GM12878 (cell line): ENCODE results near the gene LDHAL6B. TPM values are rescaled to one million over a fixed set of nuclear protein-coding genes. Genes with fewer than 3 reads are reported as not detected.

ENCODE experiments used
- ASH2L ChIP-seq: fragments of 300-600, 200-600 bp; sonication (generic); IDR thresholded peaks from 2 replicates; pipeline ENCODE4 v1.6.1; 2017; ENCODE audit warnings: low read depth, mild to moderate bottlenecking, borderline replicate concordance
- CBFB ChIP-seq: IDR thresholded peaks from 2 replicates; pipeline ENCODE4 v1.6.1; 2016; ENCODE audit warnings: antibody characterized with exemption, low read depth
- CEBPZ ChIP-seq: fragments of 150-350 bp; IDR thresholded peaks from 2 replicates; pipeline ENCODE4 v1.6.1; 2016; ENCODE audit warnings: low read depth, low read length
- EED ChIP-seq: sonication (generic); IDR thresholded peaks from 2 replicates; pipeline ENCODE4 v1.6.1; 2016; ENCODE audit warnings: antibody characterized with exemption, low read depth
- EGR1 ChIP-seq, 2 experiments: IDR thresholded peaks; 1 replicate in 1 of 2; 2 replicates in 1 of 2; pipeline ENCODE4 v1.6.1; 2011 to 2012; ENCODE audit warnings: low read depth in 2 of 2, low read length in 2 of 2, borderline replicate concordance in 1 of 2, mild to moderate bottlenecking in 1 of 2, moderate library complexity in 1 of 2
- EP300 ChIP-seq, 2 experiments: fragments of 150-350 bp in 1 of 2; IDR thresholded peaks; 2 replicates each; pipeline ENCODE4 v1.6.1; 2011 to 2012; ENCODE audit warnings: low read depth in 2 of 2, low read length in 2 of 2, borderline replicate concordance in 1 of 2, improper control_type of control experiment in 1 of 2, inconsistent platforms in 1 of 2; ENCODE audit not compliant: control insufficient read depth in 1 of 2
- EZH2 ChIP-seq: IDR thresholded peaks from 2 replicates; pipeline ENCODE4 v1.6.1; 2012; ENCODE audit warnings: low read depth, mild to moderate bottlenecking, control low read depth, inconsistent platforms, low read length, borderline replicate concordance; ENCODE audit not compliant: control insufficient read depth
- IKZF1 ChIP-seq: fragments of 450-650 bp; conservative IDR thresholded peaks from 2 replicates; pipeline ENCODE4 v1.6.1; 2017; ENCODE audit warnings: antibody characterized with exemption, mild to moderate bottlenecking
- IRF4 ChIP-seq: IDR thresholded peaks from 2 replicates; pipeline ENCODE4 v1.6.1; 2011; ENCODE audit warnings: low read depth, low read length
- MAX ChIP-seq: IDR thresholded peaks from 2 replicates; pipeline ENCODE4 v1.6.1; 2012; ENCODE audit warnings: low read depth, low read length, improper control_type of control experiment
- MTA3 ChIP-seq: IDR thresholded peaks from 2 replicates; pipeline ENCODE4 v1.6.1; 2012; ENCODE audit warnings: low read length, inconsistent platforms, borderline replicate concordance
- NFIC ChIP-seq: IDR thresholded peaks from 2 replicates; pipeline ENCODE4 v1.6.1; 2012; ENCODE audit warnings: low read depth, mild to moderate bottlenecking, inconsistent platforms, low read length, moderate library complexity
- NFXL1 ChIP-seq: fragments of 450-650 bp; IDR thresholded peaks from 2 replicates; pipeline ENCODE4 v1.6.1; 2017; ENCODE audit warnings: antibody characterized with exemption, mild to moderate bottlenecking, borderline replicate concordance
- NFYA ChIP-seq: IDR thresholded peaks from 2 replicates; pipeline ENCODE4 v1.6.1; 2011; ENCODE audit warnings: low read depth, mild to moderate bottlenecking, low read length, improper control_type of control experiment, borderline replicate concordance
- NR2C1 ChIP-seq: fragments of 450-650 bp; IDR thresholded peaks from 2 replicates; pipeline ENCODE4 v1.6.1; 2017; ENCODE audit warnings: antibody characterized with exemption, mild to moderate bottlenecking, moderate library complexity
- PAX5 ChIP-seq: IDR thresholded peaks from 2 replicates; pipeline ENCODE4 v1.6.1; 2011; ENCODE audit warnings: low read depth, low read length, borderline replicate concordance
- PAX8 ChIP-seq: fragments of 450-650 bp; IDR thresholded peaks from 2 replicates; pipeline ENCODE4 v1.6.1; 2017; ENCODE audit warnings: mild to moderate bottlenecking, moderate library complexity
- POLR2A ChIP-seq: IDR thresholded peaks from 2 replicates; pipeline ENCODE4 v1.6.1; 2011; ENCODE audit warnings: low read depth, mild to moderate bottlenecking, low read length
- POLR2AphosphoS5 ChIP-seq: IDR thresholded peaks from 2 replicates; pipeline ENCODE4 v1.6.1; 2011; ENCODE audit warnings: mild to moderate bottlenecking, low read length, inconsistent platforms
- RB1 ChIP-seq: fragments of 450-650 bp; formaldehyde crosslinking; IDR thresholded peaks from 2 replicates; pipeline ENCODE4 v1.6.1; 2017; ENCODE audit warnings: mild to moderate bottlenecking, borderline replicate concordance
- RCOR1 ChIP-seq: conservative IDR thresholded peaks from 2 replicates; pipeline ENCODE4 v1.6.1; 2012; ENCODE audit warnings: low read depth, low read length, improper control_type of control experiment
- RELA ChIP-seq: fragments of 450-650 bp; IDR thresholded peaks from 2 replicates; pipeline ENCODE4 v1.8.0; 2014; ENCODE audit warnings: borderline replicate concordance; ENCODE audit not compliant: partially characterized antibody
- SMC3 ChIP-seq: IDR thresholded peaks from 2 replicates; pipeline ENCODE4 v1.6.1; 2011; ENCODE audit warnings: low read length, improper control_type of control experiment, borderline replicate concordance
- STAT1 ChIP-seq: fragments of 450-650 bp; conservative IDR thresholded peaks from 2 replicates; pipeline ENCODE4 v1.6.1; 2014; ENCODE audit warnings: antibody characterized with exemption, mild to moderate bottlenecking
- TBL1XR1 ChIP-seq: IDR thresholded peaks from 2 replicates; pipeline ENCODE4 v1.6.1; 2012; ENCODE audit warnings: low read depth, low read length, improper control_type of control experiment
- TCF7 ChIP-seq: IDR thresholded peaks from 2 replicates; pipeline ENCODE4 v1.6.1; 2014; ENCODE audit warnings: antibody characterized with exemption, borderline replicate concordance
- USF1 ChIP-seq: IDR thresholded peaks from 2 replicates; pipeline ENCODE4 v1.6.1; 2011; ENCODE audit warnings: borderline replicate concordance, low read depth, mild to moderate bottlenecking, moderate library complexity, mixed read lengths, low read length; ENCODE audit not compliant: insufficient read depth; ENCODE audit errors: extremely low read length
- WRNIP1 ChIP-seq: IDR thresholded peaks from 2 replicates; pipeline ENCODE4 v1.6.1; 2011; ENCODE audit warnings: low read depth, low read length, improper control_type of control experiment, borderline replicate concordance
- ZBED1 ChIP-seq: IDR thresholded peaks from 2 replicates; pipeline ENCODE4 v1.6.1; 2016; ENCODE audit warnings: borderline replicate concordance
- ZNF274 ChIP-seq: IDR thresholded peaks from one replicate; pipeline ENCODE4 v1.8.0; 2011; ENCODE audit not compliant: insufficient read length, insufficient read depth
- polyA plus RNA-seq, 11 experiments: library from polyadenylated mRNA; depleted of rRNA in 4 of 11; unstranded in 6 of 11; stranded (reverse) in 5 of 11; fragments of >200 nt; fragmentation: Nextera tagmentation in 4 of 11; fragmentation: Illumina TruSeq in 1 of 11; extraction: Ambion mirVana in 4 of 11; extraction: Trizol in 1 of 11; gene quantifications; 1 replicate in 1 of 11; 2 replicates in 10 of 11; pipeline versions ENCODE4 v1.2.1 to v1.2.3, GENCODE V29; 2011 to 2016; ENCODE audit warnings: inconsistent platforms in 2 of 11, missing spikeins in 2 of 11, low read depth in 1 of 11
- total RNA-seq, 4 experiments: library from RNA; depleted of rRNA in 3 of 4; stranded (reverse); fragments of >200 nt in 3 of 4; fragmentation: Illumina TruSeq in 1 of 4; extraction: Trizol in 1 of 4; gene quantifications; 2 replicates each; pipeline versions ENCODE4 v1.2.1 to v1.2.3, GENCODE V29; 2013 to 2021

Gene LDHAL6B
- total and polyA plus RNA-seq, 10 of the 15 experiments (the other 5 are each of a cell fraction or from before 2014, with no cell fraction given): 0.33 to 0.66 TPM; not detected in 8

- TF ChIP-seq CEBPZ (no peak), WRNIP1 (no peak), ASH2L (no peak), EP300 (IDR thresholded peaks at IDR 0.05; ENCODE audit: borderline replicate concordance in 1 of 2, control insufficient read depth in 1 of 2, low read depth in 2 of 2, low read length in 2 of 2) (peak; percentile 91 to 92), IRF4 (0 out of 2 replicates have a peak, but pooled peaks have one; percentile 49), EZH2 (no peak), RCOR1 (peak; percentile 55; the same call in 1 of the 2 replicates), PAX5 (0 out of 2 replicates have a peak, but pooled peaks have one; percentile 11), EED (0 out of 2 replicates have a peak, but pooled peaks have one; percentile 33), USF1 (no peak), EGR1 (IDR thresholded peaks at IDR 0.05; ENCODE audit: borderline replicate concordance in 1 of 2, low read depth in 2 of 2, low read length in 2 of 2) (no peak), ZNF274 (no peak), TCF7 (no peak), NFXL1 (no peak), SMC3 (no peak), MAX (0 out of 2 replicates have a peak, but pooled peaks have one; percentile 32), ZBED1 (no peak), IKZF1 (peak; percentile 66), MTA3 (no peak), CBFB (no peak), TBL1XR1 (no peak), RELA (no peak), PAX8 (no peak), NR2C1 (peak; percentile 24; the same call in 1 of the 2 replicates), NFIC (no peak; the same call in 1 of the 2 replicates), STAT1 (no peak), NFYA (no peak), POLR2A (no peak), POLR2AphosphoS5 (no peak), RB1 (no peak; the same call in 1 of the 2 replicates)
Observed at GRCh38 chr15:59244337-59244736, 37.7 kb downstream of the LDHAL6B start (continued).
